Type B pancreatic cell (in vitro differentiated cells): ENCODE measurements around the gene RPS6KA2. TPM values are rescaled to one million over a fixed set of nuclear protein-coding genes. Genes with fewer than 3 reads are reported as not detected.

Source experiments
- DNase-seq: peaks from one replicate; pipeline ENCODE4 v3.0.0; 2021; ENCODE audit warnings: mixed read lengths; ENCODE audit not compliant: unreplicated experiment; ENCODE audit errors: extremely low spot score
- H3K27ac Mint-ChIP-seq: 2 replicates; pipeline ENCODE4 v1.8.0; 2021; ENCODE audit warnings: mild to moderate bottlenecking, mixed read lengths
- H3K27me3 Mint-ChIP-seq: 2 replicates; pipeline ENCODE4 v1.8.0; 2021; ENCODE audit warnings: mixed read lengths
- H3K36me3 Mint-ChIP-seq: 2 replicates; pipeline ENCODE4 v1.8.0; 2021; ENCODE audit warnings: mixed read lengths
- H3K4me1 Mint-ChIP-seq: one replicate; pipeline ENCODE4 v1.8.0; 2021; ENCODE audit warnings: mixed read lengths; ENCODE audit not compliant: unreplicated experiment
- H3K4me3 Mint-ChIP-seq: 2 replicates; pipeline ENCODE4 v1.8.0; 2021; ENCODE audit warnings: mild to moderate bottlenecking, mixed read lengths
- H3K9me3 Mint-ChIP-seq: 2 replicates; pipeline ENCODE4 v1.8.0; 2021; ENCODE audit warnings: mixed read lengths
- total RNA-seq: library from RNA; stranded (reverse); gene quantifications from 2 replicates; pipeline ENCODE4 v1.2.1, GENCODE V29; 2021; ENCODE audit warnings: low replicate concordance
- TF ChIP-seq, protein P1 (sequence below): fragments of 200-600 bp; sonication (generic); conservative IDR thresholded peaks from 2 replicates; pipeline ENCODE4 v1.5.0; 2021; ENCODE audit warnings: antibody characterized with exemption, mild to moderate bottlenecking

Gene RPS6KA2
- total RNA-seq, 1 donor from 2014 or later: 23.8 TPM

DNA sequence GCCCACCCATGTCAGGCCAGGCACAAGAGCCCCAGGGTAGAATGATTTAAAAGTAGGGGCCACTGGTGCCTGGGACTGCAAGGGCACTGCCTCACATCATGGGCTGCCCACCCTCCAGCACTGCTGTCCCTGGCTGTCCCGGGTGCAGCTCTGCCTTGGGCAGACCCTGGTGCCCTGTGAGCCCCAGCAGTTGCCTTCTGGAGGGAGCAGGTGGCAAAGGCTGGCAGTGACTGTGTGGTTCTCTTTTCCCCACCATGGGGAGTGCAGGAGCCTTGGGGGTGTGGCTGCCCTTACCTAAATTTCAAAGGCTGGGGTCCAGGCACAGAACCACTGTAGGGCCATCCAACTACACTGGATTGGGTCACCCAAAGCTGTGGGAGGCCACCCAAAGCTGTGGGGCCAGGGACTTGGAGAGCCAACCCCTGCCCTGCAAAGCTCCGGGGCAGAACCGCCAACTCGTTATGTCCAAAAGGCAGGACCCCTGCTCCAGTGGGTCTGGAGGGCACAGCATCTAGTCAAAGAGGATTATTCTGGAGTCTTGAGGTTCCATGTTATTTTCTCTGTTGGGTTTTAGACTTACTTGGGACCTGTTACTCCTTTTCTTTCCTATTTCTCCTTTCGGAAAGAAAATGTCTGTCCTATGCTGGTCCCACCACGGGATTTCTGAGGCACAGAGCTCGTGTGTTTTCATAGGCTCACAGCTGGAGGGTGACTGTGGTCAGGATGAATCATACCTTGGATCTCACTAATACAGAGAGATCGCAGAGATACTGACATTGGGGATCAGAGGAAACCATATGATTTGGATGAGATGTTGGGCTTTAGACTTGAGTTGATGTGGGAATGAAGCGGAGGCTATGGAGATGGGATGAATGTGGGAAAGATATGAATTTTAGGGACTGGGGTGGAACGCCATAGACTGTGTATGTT is 105.9 kb downstream of the RPS6KA2 start:
- H3K9me3 Mint-ChIP-seq: peaks cover 6% of the 10 kb centered on the region
- no peak overlapping the region for H3K4me3 Mint-ChIP-seq
- H3K27me3 Mint-ChIP-seq: no peaks in the 10 kb centered on the region
- TF ChIP-seq, protein P1, sequence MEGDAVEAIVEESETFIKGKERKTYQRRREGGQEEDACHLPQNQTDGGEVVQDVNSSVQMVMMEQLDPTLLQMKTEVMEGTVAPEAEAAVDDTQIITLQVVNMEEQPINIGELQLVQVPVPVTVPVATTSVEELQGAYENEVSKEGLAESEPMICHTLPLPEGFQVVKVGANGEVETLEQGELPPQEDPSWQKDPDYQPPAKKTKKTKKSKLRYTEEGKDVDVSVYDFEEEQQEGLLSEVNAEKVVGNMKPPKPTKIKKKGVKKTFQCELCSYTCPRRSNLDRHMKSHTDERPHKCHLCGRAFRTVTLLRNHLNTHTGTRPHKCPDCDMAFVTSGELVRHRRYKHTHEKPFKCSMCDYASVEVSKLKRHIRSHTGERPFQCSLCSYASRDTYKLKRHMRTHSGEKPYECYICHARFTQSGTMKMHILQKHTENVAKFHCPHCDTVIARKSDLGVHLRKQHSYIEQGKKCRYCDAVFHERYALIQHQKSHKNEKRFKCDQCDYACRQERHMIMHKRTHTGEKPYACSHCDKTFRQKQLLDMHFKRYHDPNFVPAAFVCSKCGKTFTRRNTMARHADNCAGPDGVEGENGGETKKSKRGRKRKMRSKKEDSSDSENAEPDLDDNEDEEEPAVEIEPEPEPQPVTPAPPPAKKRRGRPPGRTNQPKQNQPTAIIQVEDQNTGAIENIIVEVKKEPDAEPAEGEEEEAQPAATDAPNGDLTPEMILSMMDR: no peak
- H3K36me3 Mint-ChIP-seq: peaks cover 19% of the 10 kb centered on the region
- H3K4me1 Mint-ChIP-seq: peaks cover 4% of the 10 kb centered on the region
- no peak overlapping the region for H3K27ac Mint-ChIP-seq
- DNase-seq: no peak

DNA sequence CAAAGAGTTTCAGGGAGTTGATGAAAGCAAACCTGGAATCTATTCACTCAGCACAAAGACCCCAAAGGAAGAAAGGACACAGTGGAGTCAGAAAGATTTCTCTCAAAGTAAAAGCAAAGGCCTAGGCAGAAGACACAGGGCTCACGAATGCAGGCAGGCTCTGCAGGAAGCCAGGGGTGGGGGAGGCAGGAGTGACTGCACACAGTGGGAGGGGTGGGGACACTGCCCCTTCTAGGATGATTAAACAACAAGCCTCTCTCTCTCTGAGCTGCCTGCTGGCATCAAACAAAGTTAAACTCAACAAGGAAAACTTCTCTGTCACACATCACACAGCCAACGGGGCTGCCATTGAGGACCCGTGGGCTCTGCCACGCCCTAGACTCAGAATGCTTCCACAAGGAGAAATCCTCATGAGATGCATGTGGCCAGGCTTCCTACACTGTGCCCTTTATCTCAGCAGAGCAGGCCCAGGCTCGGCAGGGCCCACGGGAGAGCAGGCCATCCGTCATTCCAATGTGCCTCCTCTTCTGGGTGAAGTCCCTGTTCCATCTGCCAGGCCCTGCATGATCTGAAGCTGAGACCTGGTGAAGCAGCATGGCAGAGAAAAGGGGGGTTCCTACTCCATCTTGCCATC is 110.7 kb downstream of the RPS6KA2 start:
- DNase-seq: no peak
- no peaks in the 10 kb centered on the region for H3K27me3 Mint-ChIP-seq
- peaks cover 6% of the 10 kb centered on the region for H3K9me3 Mint-ChIP-seq
- H3K4me1 Mint-ChIP-seq: peaks cover 5% of the 10 kb centered on the region
- H3K36me3 Mint-ChIP-seq: peaks cover 23% of the 10 kb centered on the region
- peak overlapping the region; percentile 29 for H3K27ac Mint-ChIP-seq
- no peak overlapping the region for H3K4me3 Mint-ChIP-seq
- TF ChIP-seq, protein P1: no peak

DNA sequence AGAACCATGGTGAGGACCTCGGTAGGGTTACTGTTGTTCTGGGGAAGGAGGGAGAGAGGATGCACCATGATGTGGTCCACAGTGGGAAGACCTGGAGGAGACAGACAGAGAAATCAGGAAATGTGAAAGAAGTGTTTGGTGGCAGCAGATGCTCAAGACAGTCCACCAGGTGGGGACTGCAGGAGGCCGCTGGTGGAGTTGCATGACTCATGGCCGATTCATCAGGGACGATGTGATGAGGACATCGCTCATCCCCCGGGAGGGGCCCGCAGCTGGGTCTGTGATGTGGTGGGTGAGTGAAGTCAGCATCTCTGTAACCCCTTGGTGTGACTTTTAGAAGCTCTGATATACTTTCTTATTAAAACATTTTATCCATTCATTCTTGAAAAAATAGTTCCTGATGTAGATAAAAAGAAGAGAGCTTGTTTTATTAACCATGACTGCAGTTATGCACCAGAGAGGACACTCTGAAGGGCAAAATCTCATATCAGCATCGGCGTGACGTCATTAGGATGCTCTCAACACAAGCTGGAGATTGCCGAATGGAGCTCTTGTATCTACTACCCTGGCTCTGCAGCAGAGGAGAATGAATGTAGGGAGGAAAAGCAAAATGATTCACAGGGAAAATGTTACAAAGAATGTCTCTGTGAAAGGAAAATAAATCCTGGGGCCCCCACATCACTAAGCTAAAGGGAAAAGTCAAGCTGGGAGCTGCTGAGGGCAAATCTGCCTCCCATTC is 111.8 kb downstream of the RPS6KA2 start:
- Mint-ChIP-seq H3K27ac (no peak overlapping the region), H3K4me1 (peaks cover 5% of the 10 kb centered on the region), H3K36me3 (peaks cover 20% of the 10 kb centered on the region), H3K9me3 (peaks cover 6% of the 10 kb centered on the region), H3K27me3 (no peaks in the 10 kb centered on the region), H3K4me3 (no peak overlapping the region)
- no peak for DNase-seq
- TF ChIP-seq, protein P1: no peak

DNA sequence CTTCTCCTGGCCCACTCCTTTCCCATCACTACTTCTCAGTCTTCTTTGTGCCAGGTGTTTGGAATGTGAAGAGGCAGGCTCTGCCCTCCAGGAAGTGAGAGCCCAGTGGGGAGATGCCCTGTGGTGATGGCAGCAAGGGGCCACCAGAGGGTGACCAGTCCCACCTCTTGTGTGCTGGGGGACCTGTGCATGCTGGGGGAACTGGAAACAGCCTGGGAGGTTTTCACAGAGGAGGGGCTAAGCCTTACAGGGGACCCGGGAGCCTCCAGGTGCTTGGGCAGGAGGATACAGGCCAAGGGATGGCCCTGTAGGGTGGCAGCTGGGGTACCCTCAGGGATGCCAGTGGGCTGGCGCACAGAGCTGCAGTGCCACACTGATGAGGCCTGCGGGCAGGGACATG is 112.9 kb downstream of the RPS6KA2 start:
- Mint-ChIP-seq H3K27ac (no peak overlapping the region), H3K36me3 (peaks cover 15% of the 10 kb centered on the region), H3K9me3 (peaks cover under 1% of the 10 kb centered on the region), H3K4me3 (no peak overlapping the region), H3K27me3 (no peaks in the 10 kb centered on the region), H3K4me1 (peaks cover 5% of the 10 kb centered on the region)
- no peak for DNase-seq
- TF ChIP-seq, protein P1: no peak

DNA sequence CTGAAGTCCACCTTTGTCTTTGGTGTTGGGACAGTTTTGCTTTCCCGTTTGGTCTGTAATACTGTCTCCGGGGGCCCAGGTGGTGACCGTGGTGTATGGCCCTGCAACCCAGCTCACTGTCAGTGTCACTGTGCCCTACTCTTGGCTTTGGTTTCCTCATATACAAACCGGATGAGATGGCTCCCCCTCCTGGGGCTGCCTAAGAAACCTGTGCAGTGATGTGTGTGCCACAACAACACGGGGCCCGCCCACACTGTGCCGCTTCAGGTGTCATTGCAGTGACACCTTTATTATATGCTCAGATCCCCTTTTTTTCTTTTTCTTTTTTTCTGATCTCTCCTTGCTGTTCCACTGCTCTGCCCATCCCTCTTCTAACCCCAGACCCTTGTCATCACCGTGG is 114.5 kb downstream of the RPS6KA2 start:
- H3K4me3 Mint-ChIP-seq: no peak overlapping the region
- TF ChIP-seq, protein P1: no peak
- H3K27ac Mint-ChIP-seq: no peak overlapping the region
- no peaks in the 10 kb centered on the region for H3K27me3 Mint-ChIP-seq
- peaks cover 5% of the 10 kb centered on the region for H3K4me1 Mint-ChIP-seq
- DNase-seq: no peak
- peaks cover 15% of the 10 kb centered on the region for H3K36me3 Mint-ChIP-seq
- no peaks in the 10 kb centered on the region for H3K9me3 Mint-ChIP-seq
